ENCODE data around the gene THAP11.

DNA sequence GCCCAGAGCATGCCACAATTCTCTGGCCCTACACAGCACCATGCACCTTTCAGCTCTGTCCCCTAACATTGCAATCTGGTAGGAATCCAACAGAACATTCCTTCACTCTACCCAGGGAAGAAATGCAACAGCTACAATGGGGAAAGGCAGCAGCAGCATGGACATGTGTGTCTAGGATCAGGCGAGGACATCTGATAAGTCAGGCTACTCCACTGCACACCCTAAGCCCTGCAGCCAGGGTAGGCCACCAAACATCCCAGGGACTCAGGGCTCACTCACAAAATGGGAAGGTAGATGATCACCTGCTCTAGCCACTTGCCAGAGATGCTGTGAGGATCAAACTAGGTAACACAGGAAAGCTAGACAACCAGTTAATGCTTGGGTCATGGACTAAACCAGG, 40.9 kb upstream of the THAP11 start:
- TF ChIP-seq EZH2 (IDR thresholded peaks at IDR 0.05; ENCODE audit: borderline replicate concordance, low read length), result no peak
- TF ChIP-seq, protein P1, sequence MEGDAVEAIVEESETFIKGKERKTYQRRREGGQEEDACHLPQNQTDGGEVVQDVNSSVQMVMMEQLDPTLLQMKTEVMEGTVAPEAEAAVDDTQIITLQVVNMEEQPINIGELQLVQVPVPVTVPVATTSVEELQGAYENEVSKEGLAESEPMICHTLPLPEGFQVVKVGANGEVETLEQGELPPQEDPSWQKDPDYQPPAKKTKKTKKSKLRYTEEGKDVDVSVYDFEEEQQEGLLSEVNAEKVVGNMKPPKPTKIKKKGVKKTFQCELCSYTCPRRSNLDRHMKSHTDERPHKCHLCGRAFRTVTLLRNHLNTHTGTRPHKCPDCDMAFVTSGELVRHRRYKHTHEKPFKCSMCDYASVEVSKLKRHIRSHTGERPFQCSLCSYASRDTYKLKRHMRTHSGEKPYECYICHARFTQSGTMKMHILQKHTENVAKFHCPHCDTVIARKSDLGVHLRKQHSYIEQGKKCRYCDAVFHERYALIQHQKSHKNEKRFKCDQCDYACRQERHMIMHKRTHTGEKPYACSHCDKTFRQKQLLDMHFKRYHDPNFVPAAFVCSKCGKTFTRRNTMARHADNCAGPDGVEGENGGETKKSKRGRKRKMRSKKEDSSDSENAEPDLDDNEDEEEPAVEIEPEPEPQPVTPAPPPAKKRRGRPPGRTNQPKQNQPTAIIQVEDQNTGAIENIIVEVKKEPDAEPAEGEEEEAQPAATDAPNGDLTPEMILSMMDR (IDR thresholded peaks at IDR 0.05; ENCODE audit: low read length), result no peak

All from OCI-LY1 (cell line).